NCI-H460 (cell line): ENCODE results near the gene TTC23. TPM values are rescaled to one million over a fixed set of nuclear protein-coding genes. Genes with fewer than 3 reads are reported as not detected.
"Not testable (repeated sequence)": the region's sequence is repeated elsewhere in the genome, so short reads cannot be mapped to it uniquely, and the experiment has no call there.

ENCODE experiments used
- DNase-seq: peaks from one replicate; pipeline ENCODE4 v3.0.0-alpha.2; 2016; ENCODE audit warnings: low read depth; ENCODE audit errors: extremely low read depth
- total RNA-seq: library from RNA; depleted of rRNA; stranded (reverse); fragments of >200 nt; shearing (Covaris generic); gene quantifications from 2 replicates; pipeline ENCODE4 v1.2.3, GENCODE V29; 2014

TTC23 gene
- total RNA-seq, 1 experiment from 2014 or later, result 15.3 TPM

- DNase-seq, result peak; percentile 98
Observed at GRCh38 chr15:99250857-99251841, 1.8 kb upstream of the TTC23 start, which contains the start of gene LRRC28. Gene LRRC28, plus strand, starts transcription at chr15:99251481. Its CDS starts 4,477 bp downstream, at chr15:99255958.

GRCh38 chr15:99250494-99250856, 1.1 kb upstream of the TTC23 start:
- DNase-seq, result no peak

GRCh38 chr15:99250001-99250400, 620 bp upstream of the TTC23 start:
- DNase-seq, result no peak

- DNase-seq, result no peak
Observed at GRCh38 chr15:99248000-99248715, 1.2 kb downstream of the TTC23 start.

GRCh38 chr15:99247062-99247461, 2.3 kb downstream of the TTC23 start:
- no peak for DNase-seq

GRCh38 chr15:99244306-99244705, 5.1 kb downstream of the TTC23 start:
- DNase-seq, result no peak

GRCh38 chr15:99241752-99242151, 7.6 kb downstream of the TTC23 start:
- DNase-seq, result no peak

GRCh38 chr15:99239545-99240198, 9.7 kb downstream of the TTC23 start:
- DNase-seq, result no peak

- no peak for DNase-seq
Observed at GRCh38 chr15:99238849-99239248, 10.5 kb downstream of the TTC23 start.

GRCh38 chr15:99234160-99234559, 15.2 kb downstream of the TTC23 start:
- DNase-seq, result not testable (repeated sequence)

- no peak for DNase-seq
Observed at GRCh38 chr15:99232740-99233139, 16.6 kb downstream of the TTC23 start.

- DNase-seq, result no peak
Observed at GRCh38 chr15:99230867-99231266, 18.5 kb downstream of the TTC23 start.

GRCh38 chr15:99228120-99228770, 21.1 kb downstream of the TTC23 start:
- no peak for DNase-seq

GRCh38 chr15:99226802-99227201, 22.6 kb downstream of the TTC23 start:
- no peak for DNase-seq

GRCh38 chr15:99224372-99225214, 24.8 kb downstream of the TTC23 start:
- no peak for DNase-seq

- peak; percentile 55 for DNase-seq
Observed at GRCh38 chr15:99213187-99213811, 36.1 kb downstream of the TTC23 start.

GRCh38 chr15:99212406-99212805, 37.0 kb downstream of the TTC23 start:
- DNase-seq, result peak; percentile 65

- peak; percentile 81 for DNase-seq
Observed at GRCh38 chr15:99211926-99212325, 37.5 kb downstream of the TTC23 start.

GRCh38 chr15:99210334-99210733, 39.0 kb downstream of the TTC23 start:
- DNase-seq, result no peak
